Measurements from ENCODE around the gene HBE1.

GRCh38 chr11:5233307-5233706, 36.4 kb downstream of the HBE1 start:
- no peak for TF ChIP-seq CTCF (IDR thresholded peaks at IDR 0.05)
- TF ChIP-seq POLR2A (IDR thresholded peaks at IDR 0.05): no peak
